Dedifferentiated amniotic fluid mesenchymal stem cell (primary cell): Measurements from ENCODE around the gene PTPRK.
"Not testable (repeated sequence)": the region's sequence is repeated elsewhere in the genome, so short reads cannot be mapped to it uniquely, and the experiment has no call there.

Experiments used
- DNase-seq: peaks from one replicate; pipeline ENCODE4 v3.0.0-alpha.2; 2016; ENCODE audit errors: extremely low spot score

PTPRK gene

DNA sequence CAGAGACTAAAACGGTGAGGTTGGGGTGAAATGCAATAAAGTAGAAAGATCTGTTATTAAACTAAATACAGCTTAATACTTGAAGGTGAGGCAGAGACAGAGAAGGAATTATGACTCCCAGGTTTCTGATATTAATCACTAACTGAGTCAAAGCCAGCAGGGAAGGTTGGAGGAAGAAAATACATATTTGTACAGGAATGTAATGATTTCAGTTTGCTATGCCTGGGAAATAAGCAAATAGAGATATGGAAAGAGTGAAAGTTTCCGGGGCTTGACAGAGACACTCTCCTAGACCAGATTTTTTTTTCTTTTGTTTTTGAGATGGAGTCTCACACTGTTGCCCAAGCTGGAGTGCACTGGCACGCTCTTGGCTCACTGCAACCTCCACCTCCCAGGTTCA, 76.8 kb downstream of the PTPRK start:
- DNase-seq, result no peak

DNA sequence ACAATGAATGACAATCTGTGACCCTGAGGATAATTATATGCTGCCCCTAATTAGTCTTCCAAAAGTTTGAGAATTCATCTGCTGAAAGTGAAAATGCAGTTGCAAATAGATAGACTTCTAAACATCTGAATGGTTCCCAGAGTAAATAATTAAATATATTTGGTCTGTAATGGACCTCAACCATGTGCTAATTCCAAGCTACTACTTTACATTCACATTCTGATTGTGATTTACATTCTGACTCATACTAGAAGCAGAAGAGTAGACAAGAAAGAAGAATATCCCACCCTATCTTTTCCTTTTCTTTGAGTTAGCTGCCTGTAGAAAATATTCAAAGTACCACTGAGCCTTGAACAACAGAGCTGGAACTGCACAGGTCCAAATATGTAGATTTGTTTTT, 80.8 kb downstream of the PTPRK start:
- DNase-seq, result no peak

DNA sequence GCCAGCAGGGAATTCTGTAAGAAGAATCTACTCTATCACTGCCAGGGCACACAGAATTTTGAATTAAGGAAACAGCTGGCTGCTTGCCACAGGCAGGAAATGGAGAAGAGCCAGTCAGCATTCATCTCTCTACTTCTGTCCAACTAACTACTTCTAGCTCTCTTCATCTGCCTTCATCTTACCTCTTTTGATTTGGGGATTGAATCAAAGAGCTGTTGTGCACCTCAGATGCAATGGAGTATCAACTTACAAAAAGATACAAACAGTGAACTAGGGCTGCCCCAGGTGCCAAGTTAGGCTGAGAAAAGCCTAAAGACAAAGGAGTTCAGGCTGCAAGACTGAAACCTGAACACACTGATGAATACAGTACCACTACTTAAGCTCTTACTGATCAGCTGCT, 82.0 kb downstream of the PTPRK start:
- no peak for DNase-seq

DNA sequence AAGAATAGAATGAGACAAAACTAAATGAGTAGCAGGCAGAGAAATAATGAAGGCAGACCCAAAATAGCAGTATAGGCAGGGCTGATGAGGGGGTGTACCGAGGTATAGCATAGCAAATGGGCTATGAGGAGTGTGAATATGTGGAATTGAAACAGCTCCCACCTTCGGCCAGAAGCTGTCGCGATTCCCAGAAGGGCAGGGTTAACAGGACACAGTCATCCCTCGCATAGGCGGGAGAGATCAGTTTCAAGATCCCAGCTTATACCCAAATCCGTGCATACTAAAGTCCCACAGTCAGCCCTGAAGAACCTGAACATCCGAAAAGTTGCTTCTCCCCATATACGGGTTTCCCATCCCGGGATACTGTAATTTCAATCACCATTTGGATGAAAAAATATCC, 82.7 kb downstream of the PTPRK start:
- DNase-seq, result no peak

DNA sequence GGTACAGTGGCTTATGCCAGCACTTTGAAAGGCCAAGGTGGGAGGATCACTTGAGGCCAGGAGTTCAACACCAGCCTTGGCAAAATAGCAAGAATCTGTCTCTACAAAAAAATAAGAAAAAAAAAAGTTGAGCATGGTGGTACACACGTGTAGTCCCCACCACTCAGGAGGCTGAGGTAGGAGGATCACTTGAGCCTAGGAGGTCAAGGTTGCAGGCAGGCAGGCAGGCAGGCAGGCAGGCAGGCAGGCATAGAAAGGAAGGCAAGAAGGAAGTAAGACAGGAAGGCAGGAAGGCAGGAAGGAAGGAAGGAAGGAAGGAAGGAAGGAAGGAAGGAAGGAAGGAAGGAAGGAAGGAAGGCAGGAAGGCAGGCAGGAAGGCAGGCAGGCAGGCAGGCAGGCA, 85.6 kb downstream of the PTPRK start:
- not testable (repeated sequence) for DNase-seq

DNA sequence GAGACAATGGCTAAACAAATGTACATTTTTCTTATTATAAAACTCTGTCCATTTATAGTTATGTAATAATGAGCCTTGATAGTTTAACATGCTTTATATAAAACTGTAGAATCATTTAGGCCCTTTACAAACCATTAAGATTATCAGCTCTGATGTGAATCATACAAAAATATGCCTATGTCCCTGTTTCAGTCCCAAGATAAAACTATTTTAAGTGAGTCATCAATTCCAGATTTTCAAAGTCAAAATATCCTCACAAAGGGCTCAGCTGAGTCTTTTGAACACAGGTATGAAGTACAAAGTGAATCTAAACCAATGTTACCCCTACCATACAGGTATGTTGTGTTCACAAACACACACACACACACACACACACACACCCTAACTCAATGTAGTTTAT, 88.0 kb downstream of the PTPRK start:
- DNase-seq, result peak; percentile 37

DNA sequence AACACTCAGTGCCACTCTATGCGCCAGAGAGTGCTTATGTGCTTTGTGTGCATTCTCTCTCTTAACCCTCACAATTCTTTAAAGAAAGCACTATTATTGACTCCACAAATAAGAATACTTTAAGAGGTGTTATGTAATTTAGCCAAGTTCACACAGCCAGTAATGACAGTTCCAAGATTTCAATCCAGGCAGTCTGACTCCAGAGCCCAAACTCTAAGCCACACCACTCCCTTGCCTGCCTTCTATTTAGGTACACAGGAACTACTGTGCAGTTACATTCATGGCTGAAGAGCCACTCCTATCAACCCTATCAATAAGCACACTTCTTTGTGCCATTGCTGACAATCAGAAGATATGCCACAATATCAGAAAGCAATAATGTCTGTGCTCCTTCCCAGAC, 93.3 kb downstream of the PTPRK start:
- DNase-seq, result no peak

DNA sequence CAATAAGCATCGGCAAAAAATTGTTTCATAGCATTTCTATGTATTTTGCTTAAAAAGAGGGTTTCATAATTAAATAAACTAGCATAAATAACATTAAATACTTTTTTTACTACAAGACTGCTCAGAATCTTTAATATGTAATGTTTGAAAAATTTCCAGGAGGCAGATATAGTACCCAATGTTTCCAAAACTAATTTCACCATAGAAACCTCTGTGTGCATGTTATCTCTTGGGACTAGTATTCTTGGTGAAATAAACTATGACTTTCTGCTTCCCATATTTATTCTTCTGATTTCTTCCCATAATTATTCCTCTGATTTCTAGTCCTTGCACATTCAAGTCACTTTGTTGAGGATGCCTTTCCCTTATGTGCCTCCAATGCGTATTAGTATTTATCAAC, 94.5 kb downstream of the PTPRK start:
- DNase-seq, result no peak

DNA sequence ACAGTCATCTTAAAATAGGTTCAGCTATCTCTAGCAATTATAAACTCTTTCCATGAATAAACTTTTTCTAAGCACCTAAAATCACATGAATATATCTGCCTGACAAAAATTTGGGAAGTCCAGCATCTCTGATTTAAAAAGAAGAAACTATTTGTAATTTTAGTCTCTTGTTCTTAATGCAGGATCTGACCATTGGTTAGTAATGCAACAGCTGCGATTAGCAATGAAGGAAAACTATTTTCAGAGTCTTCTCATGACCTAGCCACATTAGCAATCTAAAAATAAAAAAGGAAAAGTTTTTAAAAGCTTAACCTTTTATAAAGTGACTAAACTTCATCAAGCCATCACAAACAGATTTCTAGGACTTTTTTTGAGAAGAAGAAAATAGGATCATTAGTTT, 97.5 kb downstream of the PTPRK start:
- DNase-seq, result no peak

DNA sequence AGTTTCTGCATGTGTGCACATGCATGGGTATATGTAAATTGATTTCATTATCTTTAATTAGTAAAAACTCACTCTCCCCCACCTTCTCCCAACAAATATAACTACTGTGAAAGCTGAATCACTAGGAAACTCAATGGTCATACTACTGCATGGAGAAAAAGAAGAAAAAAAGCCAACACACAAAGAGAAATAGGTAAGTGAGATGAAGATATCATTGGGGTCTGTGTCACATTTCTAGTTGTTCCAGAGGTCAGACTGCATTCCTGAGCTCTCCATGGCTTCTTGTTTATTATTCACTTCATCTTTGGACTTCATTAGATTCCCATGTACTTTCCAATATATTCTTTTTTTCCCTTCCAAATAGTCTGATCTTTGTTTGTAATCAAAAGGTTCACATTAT, 98.2 kb downstream of the PTPRK start:
- DNase-seq, result no peak

DNA sequence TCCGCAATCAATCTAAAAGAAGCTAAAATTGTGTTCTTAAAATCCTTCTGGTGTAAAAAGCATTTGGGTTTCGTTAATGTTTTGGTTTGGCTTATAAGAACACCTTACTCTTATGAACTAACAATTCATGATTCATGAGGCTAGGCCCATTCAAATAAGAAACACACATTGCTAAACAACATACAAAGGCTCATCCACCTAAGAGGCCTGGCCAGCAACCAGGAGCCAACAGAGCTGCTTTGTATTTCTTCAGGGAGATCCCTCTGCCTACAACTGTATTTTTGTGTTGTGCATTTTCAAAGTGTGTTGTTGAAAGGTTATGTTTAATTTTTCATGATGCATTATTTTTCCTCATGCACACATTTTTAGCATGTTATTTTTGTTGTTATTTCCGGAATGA, 98.6 kb downstream of the PTPRK start:
- DNase-seq, result no peak

DNA sequence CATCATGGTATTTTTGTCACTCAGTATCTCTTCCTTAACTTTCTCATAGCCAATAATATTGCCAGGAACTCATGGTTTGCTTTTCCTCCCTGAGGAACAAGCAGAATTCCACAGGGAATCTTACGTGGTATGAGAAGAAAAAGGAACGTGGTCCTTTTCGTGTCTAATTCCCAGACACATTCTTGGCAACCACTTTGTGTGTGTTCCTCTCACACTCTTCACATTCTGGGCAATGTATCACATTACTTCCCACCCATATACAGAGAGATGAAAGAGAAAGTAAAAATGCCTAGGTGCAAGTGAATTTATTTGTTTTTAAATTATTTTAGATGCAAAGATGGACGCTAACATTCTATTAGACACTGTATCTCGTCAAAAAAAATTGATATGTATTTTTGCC, 102.7 kb downstream of the PTPRK start:
- no peak for DNase-seq

DNA sequence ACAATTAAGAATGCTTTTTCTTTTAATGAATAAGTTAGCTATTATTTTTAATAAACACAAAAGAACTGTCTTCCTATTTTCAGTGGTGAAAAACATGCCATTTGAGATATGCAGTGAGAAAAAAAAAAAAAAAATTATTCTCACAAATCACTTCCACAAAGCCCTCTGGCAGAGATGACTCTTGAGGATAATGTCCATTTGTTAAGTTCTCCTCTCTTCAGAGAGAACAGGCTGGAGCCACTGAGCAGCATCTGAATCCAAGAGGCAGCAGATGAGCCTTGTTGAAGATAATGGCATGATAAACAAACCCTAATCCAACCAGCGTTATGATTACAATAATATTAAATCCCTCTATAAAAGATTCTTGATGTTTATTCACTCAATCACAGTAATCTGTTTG, 105.0 kb downstream of the PTPRK start:
- no peak for DNase-seq

DNA sequence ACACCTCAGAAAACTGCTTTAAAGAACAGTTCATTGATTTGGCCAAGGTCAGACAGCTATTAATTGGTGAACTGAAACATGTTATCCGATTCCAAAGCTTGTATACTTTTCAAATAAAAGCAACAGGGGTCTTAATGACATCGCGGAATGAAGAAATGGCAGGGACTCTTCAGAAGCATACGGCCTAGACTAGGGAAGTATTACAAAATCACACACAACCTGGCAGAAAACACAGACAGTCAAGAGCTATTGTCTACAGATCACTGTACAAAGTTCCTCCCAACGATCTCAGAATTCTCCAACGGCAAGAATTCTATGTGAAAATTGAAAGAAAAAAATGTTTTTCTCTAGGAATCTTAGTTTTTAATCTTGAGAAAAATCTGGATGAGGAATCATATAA, 105.5 kb downstream of the PTPRK start:
- no peak for DNase-seq

DNA sequence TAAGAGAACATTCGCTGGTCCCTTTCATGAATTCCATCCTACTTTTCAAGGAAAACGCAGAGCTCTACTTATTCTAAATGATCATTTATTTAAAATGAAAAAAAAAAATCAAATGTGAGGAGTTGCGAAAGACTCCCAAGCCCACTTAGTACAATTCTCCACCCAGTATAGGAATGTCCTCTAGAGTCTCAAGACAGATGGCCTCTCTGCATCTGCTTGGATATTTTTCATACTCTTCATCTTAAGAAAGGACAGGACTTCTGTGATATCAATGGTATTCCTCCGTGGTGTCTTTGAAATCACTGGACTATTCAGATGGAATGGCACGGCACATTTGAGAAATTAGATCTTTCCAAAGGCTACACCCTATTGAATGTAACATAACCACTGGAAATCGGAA, 107.1 kb downstream of the PTPRK start:
- no peak for DNase-seq

DNA sequence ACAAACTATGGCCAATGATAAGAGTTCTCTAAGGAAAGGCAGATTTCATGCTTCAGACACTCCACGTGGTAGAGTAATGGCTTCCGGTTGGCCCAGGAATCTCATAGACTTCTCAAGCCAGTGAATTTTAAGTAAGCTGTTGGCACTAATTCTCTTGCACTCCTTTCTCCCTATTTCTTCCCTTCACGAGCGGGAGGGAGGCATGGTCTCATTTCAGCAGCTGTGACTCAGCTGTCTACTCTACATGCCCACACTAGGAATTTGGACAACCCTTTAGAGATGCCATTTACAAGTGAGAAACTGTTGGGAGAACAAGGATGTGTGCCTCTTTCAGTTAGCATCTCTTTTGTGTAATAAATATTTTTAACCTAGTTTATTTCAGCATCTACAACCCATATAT, 107.7 kb downstream of the PTPRK start:
- DNase-seq, result no peak

DNA sequence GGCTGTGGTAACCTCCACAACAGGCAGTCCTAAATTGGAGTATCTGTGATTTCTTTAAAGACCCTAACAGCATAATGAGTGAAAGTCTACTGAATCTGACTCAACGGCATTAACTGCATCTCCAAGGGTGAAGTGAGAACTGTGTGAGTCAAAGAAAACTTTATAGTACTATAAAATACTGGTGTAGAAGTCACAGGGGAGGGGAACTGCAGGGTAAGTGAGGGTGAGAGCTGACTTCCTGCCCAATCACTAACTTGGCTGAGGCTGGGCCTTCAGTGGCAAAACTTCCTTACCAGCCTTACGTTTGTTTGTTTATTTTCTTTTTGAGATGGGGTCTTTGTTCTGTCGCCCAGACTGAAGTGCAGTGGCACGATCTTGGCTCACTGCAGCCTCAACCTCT, 109.8 kb downstream of the PTPRK start:
- no peak for DNase-seq

DNA sequence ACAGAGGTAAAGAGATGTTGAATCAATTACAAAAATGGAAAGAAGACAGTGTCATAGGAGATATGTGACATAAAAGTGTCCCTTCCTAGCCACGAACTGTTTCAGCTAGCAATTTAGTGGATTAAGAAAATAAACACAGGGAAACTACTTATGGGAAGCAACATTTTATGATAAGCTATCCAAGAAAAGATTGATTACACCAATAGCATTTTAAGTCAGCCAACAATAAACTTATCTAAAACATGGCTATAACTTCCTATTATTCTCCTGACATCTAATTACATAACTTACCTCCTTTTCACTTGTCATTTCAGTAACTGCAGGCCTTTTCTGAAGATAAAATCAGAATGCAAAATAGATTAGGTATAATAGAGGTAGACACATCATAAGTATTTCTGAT, 111.4 kb downstream of the PTPRK start:
- DNase-seq, result no peak

DNA sequence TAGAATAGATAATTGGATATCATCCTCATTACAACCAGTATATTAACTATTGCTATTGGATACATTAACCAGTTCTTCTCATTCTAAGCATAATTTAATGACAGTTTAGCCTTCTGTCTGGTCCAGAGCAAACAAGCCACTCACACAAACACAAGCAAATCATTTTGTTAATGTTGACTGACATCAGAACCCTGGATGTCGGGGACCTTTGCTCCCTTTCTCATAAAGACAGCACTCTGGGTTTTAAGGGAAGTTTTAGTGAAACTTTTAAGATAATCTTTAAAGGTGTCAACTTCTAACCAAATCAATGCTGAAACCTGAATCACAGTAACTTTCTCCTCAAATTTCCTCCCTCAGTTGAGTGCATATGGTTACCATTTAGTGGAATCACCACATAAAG, 113.9 kb downstream of the PTPRK start:
- DNase-seq, result no peak

DNA sequence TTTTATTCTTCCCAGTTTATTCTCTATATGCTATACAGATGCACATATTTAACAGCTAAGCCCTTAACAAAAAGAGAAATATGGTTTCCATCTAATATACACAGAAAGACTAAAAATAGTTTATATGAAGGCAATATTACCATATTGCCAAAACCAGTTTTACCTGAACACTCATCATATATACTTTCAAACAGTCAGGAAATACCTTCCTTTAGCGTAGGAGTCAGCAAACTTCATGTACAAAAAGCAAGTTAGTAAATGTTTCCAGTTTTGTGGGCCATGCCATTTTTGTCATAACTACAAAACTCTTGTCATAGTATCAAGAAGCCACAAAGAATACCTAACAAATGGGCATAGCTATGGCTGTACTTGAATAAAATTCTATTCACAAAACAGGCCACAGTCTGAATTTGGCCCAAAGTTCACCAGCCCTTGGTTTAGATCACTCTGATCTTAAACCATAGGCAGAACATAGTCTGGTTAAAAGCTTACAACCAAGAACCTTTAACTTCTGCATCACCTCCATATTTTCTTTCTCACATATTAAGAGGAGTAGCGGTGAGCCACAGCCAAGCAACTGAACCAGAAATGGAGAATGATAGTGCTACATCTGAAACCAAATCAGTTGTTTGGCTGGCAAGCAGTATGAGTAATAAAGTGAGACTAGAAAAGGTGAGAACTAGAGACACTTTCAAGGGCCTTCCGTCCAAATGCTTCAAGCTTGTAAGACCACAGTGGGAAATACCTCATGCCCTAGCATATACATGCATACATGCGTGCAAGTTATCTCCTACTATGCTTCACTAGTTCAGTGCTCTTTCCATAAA, 116.6 kb downstream of the PTPRK start:
- no peak for DNase-seq

DNA sequence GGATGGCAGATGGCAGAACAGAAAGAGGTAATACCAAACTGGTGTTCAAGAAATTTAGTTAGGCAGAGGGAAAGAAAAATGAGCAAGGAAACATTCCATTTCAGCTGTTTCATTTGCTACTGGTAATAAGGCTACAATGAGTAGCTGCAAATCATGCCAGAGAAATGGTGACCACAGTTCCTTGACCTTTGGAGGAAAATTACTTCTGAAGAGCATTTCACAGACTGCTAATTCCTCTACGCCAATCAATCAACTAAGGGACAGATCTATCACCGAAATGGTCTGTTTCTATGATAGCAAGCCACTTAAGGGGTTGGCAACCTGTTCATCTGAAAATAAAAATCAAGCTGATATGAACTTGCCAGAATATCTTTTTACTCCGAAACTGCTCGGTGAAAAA, 119.5 kb downstream of the PTPRK start:
- no peak for DNase-seq

DNA sequence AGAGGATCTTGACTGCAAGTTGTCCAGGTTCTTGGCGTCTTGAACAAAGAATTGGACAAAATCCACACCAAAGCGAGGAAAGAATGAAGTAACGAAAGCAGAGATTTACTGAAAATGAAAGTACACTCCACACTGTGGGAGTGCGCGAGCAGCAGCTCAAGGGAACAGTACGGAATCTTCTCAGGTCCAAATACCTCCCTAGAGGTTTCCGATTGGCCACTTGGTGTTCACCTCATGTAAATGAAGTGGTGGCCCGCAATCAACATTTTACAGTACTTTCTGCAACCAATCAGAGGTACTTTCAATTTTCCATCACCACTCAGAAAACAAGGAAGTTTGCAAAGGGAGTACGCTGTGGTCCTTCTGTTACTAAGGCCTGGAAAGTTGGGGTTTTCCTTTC, 122.4 kb downstream of the PTPRK start:
- no peak for DNase-seq

DNA sequence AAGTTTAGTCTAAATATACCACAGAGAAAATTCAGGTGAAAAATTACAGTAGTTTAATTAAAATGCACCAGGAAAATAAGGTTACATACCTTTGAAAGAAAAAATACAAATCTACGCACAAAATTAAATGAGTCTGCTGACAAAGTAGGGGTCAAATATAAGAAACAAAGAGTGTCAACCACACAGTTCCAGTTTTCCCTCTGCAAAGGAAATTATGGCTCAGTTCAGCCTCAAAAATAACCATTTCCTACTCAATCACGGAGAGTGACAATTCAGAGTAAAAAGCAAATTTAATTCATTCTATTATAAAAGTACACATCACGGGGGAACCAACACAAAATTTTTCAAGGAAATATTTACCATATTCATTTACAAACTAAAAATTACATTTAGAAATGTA, 124.8 kb downstream of the PTPRK start:
- no peak for DNase-seq

DNA sequence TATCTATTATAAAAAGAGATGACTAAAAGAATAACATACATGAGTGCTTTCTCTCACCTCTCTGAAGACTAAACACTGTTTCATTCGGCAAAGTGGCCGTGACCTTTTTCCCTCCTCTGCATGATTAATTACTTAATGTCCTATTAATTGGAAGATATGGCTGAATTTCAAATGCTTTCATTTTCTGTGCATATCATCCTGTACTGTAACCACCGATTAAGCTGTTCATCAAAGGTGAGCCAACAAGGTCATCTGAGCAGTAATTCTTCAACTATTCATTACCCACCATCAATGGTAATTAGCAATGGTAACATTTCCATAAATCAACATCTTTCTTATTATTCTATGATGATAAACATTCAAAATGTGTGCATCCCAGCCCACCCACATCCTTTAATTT, 125.2 kb downstream of the PTPRK start:
- DNase-seq, result no peak
